Measurements from ENCODE around the gene COQ5. TPM values are rescaled to one million over a fixed set of nuclear protein-coding genes. Genes with fewer than 3 reads are reported as not detected.

COQ5 gene
- total and polyA plus RNA-seq, 2 experiments from 2014 or later: 30.7 to 32.6 TPM

- TF ChIP-seq ZNF462 (CRISPR knock-in tag; IDR thresholded peaks at IDR 0.05) (no peak), ZNF114 (CRISPR knock-in tag; IDR thresholded peaks at IDR 0.05) (no peak), JUNB (IDR thresholded peaks at IDR 0.05; ENCODE audit: unreplicated experiment) (no peak), NANOG (IDR thresholded peaks at IDR 0.05; ENCODE audit: borderline replicate concordance) (no peak), POLR2AphosphoS5 (IDR thresholded peaks at IDR 0.05; ENCODE audit: low read depth) (peak; percentile 92), CREB1 (CRISPR knock-in tag; IDR thresholded peaks at IDR 0.05; ENCODE audit: low read depth) (0 out of 2 replicates have a peak, but pooled peaks have one; percentile 20), STAT1 (IDR thresholded peaks at IDR 0.05; ENCODE audit: unreplicated experiment) (no peak)
These were observed 5.3 kb upstream of the COQ5 start, which contains the start of gene RNF10 (continued) for GRCh38 chr12:120534203-120534702.

GRCh38 chr12:120532701-120533238, 3.8 kb upstream of the COQ5 start:
- ATAC-seq: no peak
- no peak overlapping the region for H3K27ac Mint-ChIP-seq
- TF ChIP-seq CREB1 (CRISPR knock-in tag; IDR thresholded peaks at IDR 0.05; ENCODE audit: low read depth): no peak
- TF ChIP-seq EZH2 (IDR thresholded peaks at IDR 0.05; ENCODE audit: low read depth, unreplicated experiment): no peak
- no peak for TF ChIP-seq REST (IDR thresholded peaks at IDR 0.05; ENCODE audit: unreplicated experiment)
- no peak for TF ChIP-seq CTCF (conservative IDR thresholded peaks at IDR 0.05; ENCODE audit: low read depth in 2 of 2)
- no peak for TF ChIP-seq ETS1 (IDR thresholded peaks at IDR 0.05)
- TF ChIP-seq NANOG (IDR thresholded peaks at IDR 0.05; ENCODE audit: borderline replicate concordance): no peak
- no peak for TF ChIP-seq ZNF114 (CRISPR knock-in tag; IDR thresholded peaks at IDR 0.05)
- TF ChIP-seq ZNF331 (CRISPR knock-in tag; IDR thresholded peaks at IDR 0.05; ENCODE audit: low read depth): no peak
- TF ChIP-seq STAT1 (IDR thresholded peaks at IDR 0.05; ENCODE audit: unreplicated experiment): no peak
- no peak for TF ChIP-seq JUNB (IDR thresholded peaks at IDR 0.05; ENCODE audit: unreplicated experiment)

More at GRCh38 chr12:120532701-120533238, 3.8 kb upstream of the COQ5 start:
- Mint-ChIP-seq H3K4me1 (peaks cover 25% of the 10 kb centered on the region), H3K4me3 (no peak overlapping the region), H3K36me3 (ENCODE audit: low read depth) (peaks cover 14% of the 10 kb centered on the region; the same call in 2 of the 3 replicates), H3K27me3 (ENCODE audit: insufficient read depth, low read depth, poor library complexity) (peaks cover 6% of the 10 kb centered on the region), H3K9me3 (no peaks in the 10 kb centered on the region)
- Histone ChIP-seq H3K27me3 (ENCODE audit: insufficient read depth) (no peaks in the 10 kb centered on the region), H3K4me3 (no peak overlapping the region), H3K27ac (ENCODE audit: low read depth) (no peak overlapping the region), H3K36me3 (ENCODE audit: insufficient read depth) (no peaks in the 10 kb centered on the region), H3K79me2 (replicated peaks; ENCODE audit: insufficient read depth) (peaks cover 38% of the 10 kb centered on the region), H3K9me2 (ENCODE audit: insufficient read depth) (no peaks in the 10 kb centered on the region), H3F3A (replicated peaks; ENCODE audit: low read depth) (peaks cover 2% of the 10 kb centered on the region; the same call in 1 of the 2 replicates), H2AFZ (no peak overlapping the region), H4K20me1 (replicated peaks; ENCODE audit: insufficient read depth) (peaks cover 21% of the 10 kb centered on the region), H3K4me2 (no peak overlapping the region), H3K4me1 (ENCODE audit: insufficient read depth) (peaks cover 32% of the 10 kb centered on the region)
- no peak for DNase-seq (ENCODE audit: low spot score)

Measured in GM23338 (cell line).